OCI-M1 (cell line): ENCODE measurements around the gene MED15.
A peak's percentile ranks its signal among the peaks of the same experiment; 100 is the strongest.
"Not testable (repeated sequence)": the region's sequence is repeated elsewhere in the genome, so short reads cannot be mapped to it uniquely, and the experiment has no call there.

Experiments
- DNase-seq: peaks from one replicate; lab custom pipeline; 2025; lab: John Stamatoyannopoulos, UW

Gene MED15

GRCh38 chr22:20602609-20603164 is 95.3 kb downstream of the MED15 start:
- DNase-seq = no peak

DNA sequence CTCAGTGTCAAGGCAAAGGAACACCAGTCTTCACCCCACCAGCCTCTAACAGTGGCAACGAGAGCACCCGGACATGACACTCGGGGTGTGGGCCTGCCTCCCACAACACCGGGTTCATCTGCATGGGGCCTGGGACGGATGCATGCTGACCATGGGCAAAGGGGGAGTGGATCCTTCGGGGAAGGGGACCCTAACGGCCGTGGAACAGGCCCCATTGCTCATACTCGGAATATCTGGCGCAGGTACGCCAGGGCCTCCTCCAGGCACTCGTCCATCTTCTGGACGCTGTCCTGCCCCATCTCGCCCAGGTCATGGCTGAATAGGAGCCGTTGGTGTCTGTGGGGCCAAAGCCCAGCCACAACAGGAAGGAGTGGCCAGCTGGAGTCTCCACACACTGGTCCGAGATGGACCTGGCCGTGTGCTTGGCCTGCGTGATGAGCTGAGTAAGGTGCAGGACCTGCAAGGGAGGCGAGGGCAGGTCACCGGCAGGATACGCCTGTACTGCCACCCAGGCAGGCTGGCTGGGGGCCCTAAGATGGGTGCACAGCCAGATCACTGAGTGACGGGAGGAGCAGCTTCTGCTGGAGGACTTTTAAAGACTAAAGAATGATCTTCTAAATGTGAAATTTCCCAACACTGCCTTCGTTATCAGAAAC is 96.8 kb downstream of the MED15 start:
- no peak for DNase-seq

DNA sequence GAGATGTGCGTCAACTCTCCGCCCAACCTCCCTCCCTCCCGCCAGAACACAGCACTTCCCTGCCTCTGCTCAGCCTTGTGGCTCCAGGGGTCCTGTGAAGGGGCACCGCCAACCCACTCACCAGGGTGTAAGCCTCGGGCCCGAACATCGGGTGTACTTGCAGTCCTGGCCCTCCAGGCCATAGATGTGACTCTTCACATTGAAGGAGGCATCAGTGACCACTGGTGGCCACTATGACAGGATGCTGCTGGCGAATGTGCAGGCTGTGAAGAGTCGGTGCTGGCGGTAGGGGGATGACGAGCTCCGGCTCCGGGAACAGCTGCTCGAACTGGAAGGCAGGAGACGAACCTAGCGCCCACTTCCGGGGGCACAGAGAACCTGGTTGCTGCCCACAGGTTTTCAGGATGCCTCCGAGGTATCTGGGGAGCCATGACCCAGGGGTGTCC is 97.4 kb downstream of the MED15 start:
- peak; percentile 32 for DNase-seq

GRCh38 chr22:20605328-20605727 is 97.9 kb downstream of the MED15 start:
- no peak for DNase-seq

GRCh38 chr22:20606041-20606783 is 98.8 kb downstream of the MED15 start:
- peak; percentile 91 for DNase-seq

DNA sequence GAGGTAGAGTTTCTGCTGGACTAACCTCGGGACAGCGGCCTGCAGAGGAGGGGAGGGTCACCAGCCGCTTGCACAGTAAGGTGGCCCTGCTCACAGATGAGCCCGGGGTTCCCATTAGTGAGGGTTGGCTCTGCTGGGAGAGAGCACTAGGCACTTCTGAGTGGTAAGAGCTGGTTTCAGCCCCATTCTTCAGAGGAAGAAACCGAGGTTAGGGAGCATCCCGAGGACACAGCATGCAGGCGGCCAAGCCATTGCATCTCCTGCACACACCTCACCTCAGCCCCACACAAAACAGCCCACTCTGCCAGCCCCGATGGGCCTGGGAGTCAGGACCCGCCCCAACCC is 99.3 kb downstream of the MED15 start:
- no peak for DNase-seq

DNA sequence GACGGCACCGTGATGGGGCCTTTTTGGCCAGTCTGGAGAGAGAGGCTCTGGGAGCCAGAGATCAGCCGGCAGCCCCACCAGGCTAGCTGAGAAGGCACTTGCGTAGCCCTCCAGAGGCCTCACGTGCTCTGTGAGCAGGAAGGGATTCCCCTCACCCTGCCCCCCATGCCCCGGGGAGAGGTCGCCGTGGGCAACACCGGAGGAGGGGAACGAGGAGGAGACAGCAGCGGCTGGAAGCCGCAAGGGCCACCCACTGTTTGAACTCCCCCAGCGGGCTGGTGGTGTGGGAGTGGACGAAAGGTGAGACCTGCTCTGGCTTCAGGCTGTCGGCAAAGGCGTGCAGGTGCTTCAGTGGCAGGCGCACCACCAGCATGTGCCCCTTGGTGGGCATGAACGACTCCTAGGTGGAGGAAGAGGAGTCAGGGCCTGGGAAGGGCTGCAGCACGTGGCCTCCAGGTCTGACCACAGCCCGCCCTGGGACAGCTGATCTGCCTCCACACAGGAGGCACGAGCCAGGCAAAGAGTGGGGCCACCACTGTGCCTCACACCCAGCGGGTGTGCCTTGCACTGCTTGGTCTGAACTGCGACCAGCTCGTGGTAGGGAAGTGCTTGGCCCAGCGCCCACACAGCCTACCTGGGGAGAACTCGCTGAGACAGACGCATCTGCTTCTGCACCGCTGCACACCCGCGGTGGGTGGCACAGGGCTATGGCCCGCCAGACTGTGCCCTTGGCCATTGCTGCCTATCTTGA is 99.9 kb downstream of the MED15 start:
- no peak for DNase-seq

- no peak for DNase-seq
Measured at GRCh38 chr22:20610243-20610686, 102.9 kb downstream of the MED15 start.

DNA sequence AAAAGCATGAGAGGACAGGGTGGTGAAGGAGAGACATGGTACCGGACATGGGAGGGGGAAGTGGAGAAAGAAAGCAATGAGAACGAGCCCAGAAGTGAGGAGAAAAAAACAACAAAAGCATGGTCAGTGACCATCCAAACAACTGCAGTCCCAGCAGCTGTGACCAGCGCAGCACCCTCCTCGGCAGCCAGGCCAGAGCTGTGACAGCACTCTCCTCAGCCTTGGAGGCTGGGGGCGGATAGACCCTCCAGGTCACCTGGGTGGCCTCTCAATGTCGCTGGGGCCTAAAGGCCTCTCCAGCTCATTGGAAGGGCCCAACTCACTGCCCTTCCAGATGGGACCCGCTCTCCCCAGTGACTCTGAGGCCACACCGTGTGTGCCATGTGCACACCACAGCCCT is 103.3 kb downstream of the MED15 start:
- DNase-seq = no peak

DNA sequence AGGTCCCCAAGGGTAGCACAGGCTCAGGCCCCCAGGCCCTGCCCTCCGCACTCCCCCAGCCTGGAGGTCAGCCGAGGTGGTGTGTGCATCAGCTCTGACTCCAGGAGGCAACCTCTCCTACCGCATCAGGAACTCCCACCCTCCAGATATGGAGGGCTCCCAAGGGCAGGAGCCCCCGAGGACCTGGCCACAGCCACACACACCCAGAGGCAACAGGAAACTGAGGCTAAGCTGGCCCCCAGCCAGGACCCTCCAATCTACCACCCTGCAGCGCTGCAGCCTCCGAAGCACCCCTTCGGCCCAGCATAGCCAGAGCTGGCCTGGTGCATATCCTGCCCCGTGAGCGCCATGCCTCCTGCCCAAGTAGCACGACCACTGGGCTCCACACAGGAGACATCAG is 104.0 kb downstream of the MED15 start:
- no peak for DNase-seq

GRCh38 chr22:20613301-20613700 is 105.9 kb downstream of the MED15 start:
- DNase-seq = no peak

DNA sequence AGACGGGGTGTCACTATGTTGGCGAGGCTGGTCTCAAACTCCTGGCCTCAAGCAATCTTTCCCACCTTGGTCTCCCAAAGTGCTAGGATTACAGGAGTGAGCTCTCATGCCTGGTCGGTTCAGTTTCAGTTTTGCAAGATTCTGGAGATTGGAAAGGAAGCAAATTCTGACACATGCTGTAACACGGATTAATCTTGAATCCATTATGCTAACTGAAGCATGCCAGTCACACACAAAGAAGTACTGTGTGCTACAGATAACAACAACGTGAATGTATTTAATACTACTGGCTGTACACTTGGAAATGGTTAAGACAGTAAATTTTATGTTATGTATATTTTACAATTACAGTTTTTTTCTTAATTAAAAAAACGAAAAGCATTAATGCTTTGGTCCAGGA is 107.6 kb downstream of the MED15 start:
- peak; percentile 86 for DNase-seq

- no peak for DNase-seq
Measured at GRCh38 chr22:20615533-20616450, 108.4 kb downstream of the MED15 start.

DNA sequence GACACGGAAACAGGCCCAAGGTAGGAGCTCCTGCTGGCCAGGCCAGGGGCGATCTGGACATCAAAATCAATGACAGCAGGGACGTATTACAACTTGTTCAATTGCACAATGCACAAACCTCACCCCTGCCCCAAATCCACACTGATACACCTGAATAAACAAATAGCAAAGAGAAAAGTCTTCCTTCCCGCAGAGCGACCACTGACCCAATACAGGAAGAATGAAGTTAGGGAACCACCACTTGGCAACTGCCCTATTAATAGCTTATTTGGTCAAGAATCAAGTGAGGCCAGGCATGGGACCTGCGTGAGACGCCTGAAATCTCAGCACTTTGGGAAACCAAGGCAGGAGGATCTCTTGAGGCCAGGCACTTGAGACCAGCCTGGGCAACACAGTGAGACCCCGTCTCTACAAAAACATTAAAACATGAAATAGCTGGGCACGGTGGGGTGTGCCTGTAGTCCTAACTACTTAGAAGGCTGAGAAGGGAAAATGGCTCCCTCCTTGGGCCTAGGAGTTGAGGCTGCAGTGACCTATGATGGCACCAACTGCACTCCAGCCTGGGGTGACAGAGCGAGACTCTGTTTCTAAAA is 109.1 kb downstream of the MED15 start:
- DNase-seq = no peak

- no peak for DNase-seq
Measured at GRCh38 chr22:20618488-20618887, 111.1 kb downstream of the MED15 start.

DNA sequence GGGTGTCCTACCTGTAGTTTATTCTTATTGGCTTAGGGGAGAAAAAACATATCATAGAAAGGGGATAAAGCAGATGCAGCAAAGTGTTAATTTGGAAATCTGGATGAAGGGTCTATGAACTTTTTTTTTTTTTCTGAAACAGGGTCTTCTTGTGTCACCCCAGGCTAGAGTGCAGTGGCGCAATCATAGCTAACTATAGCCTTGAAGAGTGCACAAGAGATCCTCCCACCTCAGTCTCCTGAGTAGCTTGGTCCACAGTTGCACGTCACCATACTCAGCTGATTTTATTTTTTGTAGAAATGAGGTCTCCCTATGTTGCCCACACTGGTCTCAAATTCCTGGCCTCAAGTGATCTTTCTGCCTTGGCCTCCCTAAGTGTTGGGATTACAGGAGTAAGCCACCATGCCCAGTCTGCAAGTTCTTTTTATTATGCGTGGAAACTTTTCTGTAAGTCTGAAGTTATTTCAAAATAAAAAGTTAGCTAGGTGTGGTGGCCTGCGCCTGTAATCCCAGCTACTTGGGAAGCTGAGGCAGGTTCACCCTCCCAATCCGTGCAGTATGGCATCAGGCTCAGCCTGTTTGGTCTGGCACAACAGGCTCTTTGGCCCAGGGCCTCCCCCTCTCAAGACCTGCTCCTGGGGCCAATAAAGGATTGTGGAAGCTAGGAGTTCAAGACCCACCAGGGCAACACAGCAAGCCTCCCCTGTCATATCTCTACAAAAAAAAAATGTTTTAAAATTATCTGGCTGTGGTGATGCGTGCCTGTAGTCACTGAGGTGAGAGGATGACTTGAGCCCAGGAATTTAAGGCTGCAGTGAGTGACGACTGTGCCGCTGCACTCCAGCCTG is 111.9 kb downstream of the MED15 start:
- DNase-seq = no peak

DNA sequence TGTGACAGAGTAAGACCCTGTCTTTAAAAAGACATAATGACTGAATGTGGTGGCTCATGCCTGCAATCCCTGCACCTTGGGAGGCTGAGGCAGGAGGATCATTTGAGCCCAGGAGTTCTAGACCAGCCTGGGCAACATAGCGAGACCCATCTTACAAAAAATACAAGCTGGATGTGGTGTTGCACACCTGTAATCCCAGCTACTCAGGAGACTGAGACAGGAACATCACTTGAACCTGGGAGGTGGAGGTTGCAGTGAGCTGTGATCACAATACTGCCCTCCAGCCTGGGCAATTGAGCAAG is 112.4 kb downstream of the MED15 start:
- DNase-seq = not testable (repeated sequence)

GRCh38 chr22:20621162-20621561 is 113.8 kb downstream of the MED15 start:
- DNase-seq = no peak

GRCh38 chr22:20622650-20623339 is 115.4 kb downstream of the MED15 start:
- no peak for DNase-seq

- no peak for DNase-seq
Measured at GRCh38 chr22:20624161-20624616, 116.8 kb downstream of the MED15 start.
